Fibroblast of skin of back (primary cell): ENCODE results near the gene CYP46A1.

Experiments used
- DNase-seq: peaks from one replicate; pipeline ENCODE4 v3.0.0-alpha.2; 2013

The CYP46A1 gene

GRCh38 chr14:99689266-99690236 is 5.5 kb downstream of the CYP46A1 start:
- no peak for DNase-seq

GRCh38 chr14:99690636-99691035 is 6.5 kb downstream of the CYP46A1 start:
- no peak for DNase-seq

GRCh38 chr14:99691111-99691885 is 7.2 kb downstream of the CYP46A1 start:
- DNase-seq, result no peak

- no peak for DNase-seq
These were observed 9.8 kb downstream of the CYP46A1 start for GRCh38 chr14:99693918-99694317.

GRCh38 chr14:99696929-99697328 is 12.8 kb downstream of the CYP46A1 start:
- DNase-seq, result no peak

- no peak for DNase-seq
These were observed 14.1 kb downstream of the CYP46A1 start for GRCh38 chr14:99698236-99698635.

- no peak for DNase-seq
These were observed 14.5 kb downstream of the CYP46A1 start for GRCh38 chr14:99698642-99699041.

- DNase-seq, result no peak
These were observed 15.1 kb downstream of the CYP46A1 start for GRCh38 chr14:99699085-99699760.

- DNase-seq, result no peak
These were observed 15.8 kb downstream of the CYP46A1 start for GRCh38 chr14:99699861-99700260.

GRCh38 chr14:99700379-99700778 is 16.3 kb downstream of the CYP46A1 start:
- no peak for DNase-seq

- DNase-seq, result no peak
These were observed 17.2 kb downstream of the CYP46A1 start for GRCh38 chr14:99701260-99701659.

- DNase-seq, result no peak
These were observed 18.0 kb downstream of the CYP46A1 start for GRCh38 chr14:99702115-99702514.

GRCh38 chr14:99703381-99703780 is 19.3 kb downstream of the CYP46A1 start:
- no peak for DNase-seq

GRCh38 chr14:99704037-99704436 is 19.9 kb downstream of the CYP46A1 start:
- DNase-seq, result no peak

GRCh38 chr14:99706107-99706900 is 22.2 kb downstream of the CYP46A1 start:
- DNase-seq, result no peak

- DNase-seq, result no peak
These were observed 23.3 kb downstream of the CYP46A1 start for GRCh38 chr14:99707420-99707819.

GRCh38 chr14:99707921-99708320 is 23.8 kb downstream of the CYP46A1 start:
- no peak for DNase-seq

- no peak for DNase-seq
These were observed 24.4 kb downstream of the CYP46A1 start for GRCh38 chr14:99708449-99708848.

GRCh38 chr14:99713972-99714371 is 29.9 kb downstream of the CYP46A1 start:
- no peak for DNase-seq

GRCh38 chr14:99715266-99716000 is 31.3 kb downstream of the CYP46A1 start:
- DNase-seq, result no peak

GRCh38 chr14:99716091-99716849 is 32.2 kb downstream of the CYP46A1 start:
- no peak for DNase-seq
